Keratinocyte (primary cell): ENCODE results near the gene FAM107B. TPM values are rescaled to one million over a fixed set of nuclear protein-coding genes. Genes with fewer than 3 reads are reported as not detected.
A peak's percentile ranks its signal among the peaks of the same experiment; 100 is the strongest.

Source experiments
- DNase-seq: peaks from one replicate; pipeline ENCODE4 v3.0.0-alpha.2; 2011; ENCODE audit warnings: low read depth, missing footprints, low spot score
- FAIRE-seq: peaks from 2 replicates; lab custom pipeline; 2011; peaks lifted over from hg19 to GRCh38; lab: Jason Lieb, UNC
- H2AFZ ChIP-seq: 2 replicates; pipeline ENCODE4 v1.6.0; 2012; ENCODE audit warnings: low read length, control low read depth, inconsistent platforms; ENCODE audit not compliant: control insufficient read depth
- H3K27ac ChIP-seq: 2 replicates; pipeline ENCODE4 v1.5.1; 2011; ENCODE audit warnings: low read length; ENCODE audit not compliant: control insufficient read depth, insufficient read depth
- H3K27me3 ChIP-seq: 3 replicates; pipeline ENCODE4 v1.6.0; 2011; ENCODE audit warnings: low read length; ENCODE audit not compliant: control insufficient read depth, insufficient read depth; ENCODE audit errors: extremely low read depth
- H3K36me3 ChIP-seq, 2 experiments: 2 replicates in 1 of 2; 3 replicates in 1 of 2; pipeline ENCODE4 v1.5.1; 2011; ENCODE audit warnings: low read length in 2 of 2, mild to moderate bottlenecking in 1 of 2; ENCODE audit not compliant: control insufficient read depth in 2 of 2, insufficient read depth in 2 of 2; ENCODE audit errors: extremely low read depth in 1 of 2
- H3K4me1 ChIP-seq: 3 replicates; pipeline ENCODE4 v1.5.1; 2011; ENCODE audit warnings: low read length; ENCODE audit not compliant: control insufficient read depth, insufficient read depth; ENCODE audit errors: extremely low read depth
- H3K4me2 ChIP-seq: 3 replicates; pipeline ENCODE4 v1.6.0; 2011; ENCODE audit warnings: low read depth, low read length; ENCODE audit not compliant: control insufficient read depth, insufficient read depth; ENCODE audit errors: extremely low read depth
- H3K4me3 ChIP-seq, 3 experiments: fragments of 200-600 bp in 1 of 3; sonication (generic) in 1 of 3; 2 replicates in 2 of 3; 3 replicates in 1 of 3; pipeline ENCODE4 v1.5.1; 2011 to 2016; ENCODE audit warnings: low read length in 3 of 3, mild to moderate bottlenecking in 3 of 3, control low read depth in 2 of 3, inconsistent platforms in 1 of 3, low read depth in 1 of 3, mixed read lengths in 1 of 3, mixed run types in 1 of 3, moderate library complexity in 1 of 3; ENCODE audit not compliant: control insufficient read depth in 2 of 3, insufficient read depth in 2 of 3; ENCODE audit errors: extremely low read depth in 1 of 3
- H3K79me2 ChIP-seq: 2 replicates; pipeline ENCODE4 v1.6.0; 2012; ENCODE audit warnings: low read length; ENCODE audit not compliant: control insufficient read depth, insufficient read depth
- H3K9ac ChIP-seq: 3 replicates; pipeline ENCODE4 v1.6.0; 2011; ENCODE audit warnings: low read length; ENCODE audit not compliant: control insufficient read depth, insufficient read depth; ENCODE audit errors: extremely low read depth
- H3K9me1 ChIP-seq: 3 replicates; pipeline ENCODE4 v1.6.0; 2011; ENCODE audit warnings: low read length; ENCODE audit not compliant: control insufficient read depth, insufficient read depth; ENCODE audit errors: extremely low read depth
- H3K9me3 ChIP-seq: 2 replicates; pipeline ENCODE4 v1.5.1; 2012; ENCODE audit warnings: low read depth, low read length; ENCODE audit not compliant: control insufficient read depth
- H4K20me1 ChIP-seq: 3 replicates; pipeline ENCODE4 v1.6.0; 2011; ENCODE audit warnings: low read length; ENCODE audit not compliant: control insufficient read depth, insufficient read depth; ENCODE audit errors: extremely low read depth
- CTCF ChIP-seq, 3 experiments: IDR thresholded peaks in 1 of 3; conservative IDR thresholded peaks in 1 of 3; optimal IDR thresholded peaks in 1 of 3; 2 replicates in 2 of 3; 3 replicates in 1 of 3; pipeline versions ENCODE3 to v1.5.1; 2011; ENCODE audit warnings: low read length in 3 of 3, mild to moderate bottlenecking in 3 of 3, moderate library complexity in 2 of 3, control low read depth in 1 of 3, inconsistent platforms in 1 of 3; ENCODE audit not compliant: insufficient read depth in 2 of 3; ENCODE audit errors: extremely low read depth in 1 of 3
- EZH2 ChIP-seq: IDR thresholded peaks from one replicate; pipeline ENCODE4 v1.6.1; 2012; ENCODE audit warnings: inconsistent platforms, mild to moderate bottlenecking, low read length, moderate library complexity
- dilution Hi-C: fragments of 300-500 bp; cut with MboI; formaldehyde crosslinking; loops from one replicate; pipeline ENCODE4 v1.7.0; 2020; ENCODE audit warnings: low sequenced_read_pairs; ENCODE audit not compliant: extremely low pct_ligation_motif_present
- polyA plus RNA-seq, 5 experiments: library from polyadenylated mRNA; depleted of rRNA in 3 of 5; stranded (reverse) in 3 of 5; stranded (forward) in 1 of 5; unstranded in 1 of 5; fragments of >200 nt; gene quantifications; 1 replicate in 1 of 5; 2 replicates in 3 of 5; 3 replicates in 1 of 5; pipeline versions ENCODE4 v1.2.1 to v1.2.3, GENCODE V29; 2011 to 2012; ENCODE audit warnings: missing spikeins in 2 of 5, low read depth in 1 of 5, low replicate concordance in 1 of 5

Gene FAM107B
- polyA plus RNA-seq, 1 donor (not counting 4 experiments of a cell fraction or from before 2014, with no cell fraction given): 8.7 TPM

- Histone ChIP-seq H3K4me3 (no peak overlapping the region), H3K79me2 (no peaks in the 10 kb centered on the region), H3K27ac (no peak overlapping the region), H3K4me1 (peaks cover 20% of the 10 kb centered on the region), H3K9me3 (no peaks in the 10 kb centered on the region), H3K4me2 (no peak overlapping the region), H3K27me3 (no peaks in the 10 kb centered on the region), H3K9ac (no peak overlapping the region), H3K36me3 (no peaks in the 10 kb centered on the region), H2AFZ (no peak overlapping the region), H4K20me1 (no peaks in the 10 kb centered on the region), H3K9me1 (no peaks in the 10 kb centered on the region)
- FAIRE-seq: no peak
- TF ChIP-seq CTCF (optimal IDR thresholded peaks at IDR 0.05 in 1 of 3, IDR thresholded peaks at IDR 0.05 in 1 of 3, conservative IDR thresholded peaks at IDR 0.05 in 1 of 3; ENCODE audit: extremely low read depth in 1 of 3, insufficient read depth in 2 of 3, low read length in 3 of 3): no peak
- no peak for TF ChIP-seq EZH2
- dilution Hi-C loops: no loop called here
- no peak for DNase-seq
Measured at GRCh38 chr10:14606633-14607032, 168.1 kb downstream of the FAM107B start.

GRCh38 chr10:14605231-14605925 lies 169.3 kb downstream of the FAM107B start:
- H3K4me3 ChIP-seq: peak overlapping the region in 2 of 3 experiments; percentile 70 to 75
- H3K9ac ChIP-seq: peak overlapping the region; percentile 53
- H3K4me1 ChIP-seq: peaks cover 24% of the 10 kb centered on the region
- H4K20me1 ChIP-seq: no peaks in the 10 kb centered on the region
- peaks cover 0 to 11% of the 10 kb centered on the region in 2 experiments for H3K36me3 ChIP-seq
- no peak for FAIRE-seq
- peak; percentile 42 for DNase-seq
- H3K27ac ChIP-seq: peak overlapping the region; percentile 27
- peaks cover 9% of the 10 kb centered on the region for H3K79me2 ChIP-seq
- TF ChIP-seq EZH2 (no peak), CTCF (optimal IDR thresholded peaks at IDR 0.05 in 1 of 3, IDR thresholded peaks at IDR 0.05 in 1 of 3, conservative IDR thresholded peaks at IDR 0.05 in 1 of 3; ENCODE audit: extremely low read depth in 1 of 3, insufficient read depth in 2 of 3, low read length in 3 of 3) (no peak)
- no peaks in the 10 kb centered on the region for H3K27me3 ChIP-seq
- no peaks in the 10 kb centered on the region for H3K9me3 ChIP-seq
- peak overlapping the region; percentile 90 for H3K4me2 ChIP-seq
- dilution Hi-C loops: no loop called here
- no peak overlapping the region for H2AFZ ChIP-seq
- H3K9me1 ChIP-seq: peaks cover 7% of the 10 kb centered on the region
